CD4-positive, CD25-positive, alpha-beta regulatory T cell (primary cell): ENCODE measurements around the gene ZNF621. TPM values are rescaled to one million over a fixed set of nuclear protein-coding genes. Genes with fewer than 3 reads are reported as not detected.
A peak's percentile ranks its signal among the peaks of the same experiment; 100 is the strongest.

ENCODE experiments used
- ATAC-seq, 2 donors: fragments of 150-1000 bp; cut with Tn5 transposase; one replicate each; pipeline ENCODE4 v1.10.0; 2021; ENCODE audit warnings: low read depth in 2 of 2, moderate number of reproducible peaks in 2 of 2, moderate library complexity in 1 of 2
- DNase-seq, 3 donors: peaks; one replicate each; pipeline versions ENCODE4 v3.0.0 to v3.0.0-alpha.2; 2012 to 2022; ENCODE audit warnings: mixed read lengths in 1 of 3
- H3K27ac ChIP-seq: one replicate; pipeline ENCODE4 v1.7.0; 2013; ENCODE audit warnings: mild to moderate bottlenecking, low read length; ENCODE audit not compliant: insufficient read depth, poor library complexity, severe bottlenecking
- H3K27me3 ChIP-seq: one replicate; pipeline ENCODE4 v1.7.0; 2013; ENCODE audit warnings: low read length; ENCODE audit not compliant: control insufficient read depth, insufficient read depth
- H3K36me3 ChIP-seq: one replicate; pipeline ENCODE4 v1.7.0; 2013; ENCODE audit warnings: mild to moderate bottlenecking, low read length, moderate library complexity; ENCODE audit not compliant: control insufficient read depth, insufficient read depth
- H3K4me1 ChIP-seq: 2 replicates; pipeline ENCODE4 v1.7.0; 2013; ENCODE audit warnings: mild to moderate bottlenecking, low read length; ENCODE audit not compliant: insufficient read depth, control insufficient read depth, poor library complexity, severe bottlenecking
- H3K4me3 ChIP-seq: one replicate; pipeline ENCODE4 v1.7.0; 2013; ENCODE audit warnings: low read depth, mild to moderate bottlenecking, low read length, moderate library complexity
- H3K9me3 ChIP-seq, 2 experiments: 1 replicate in 1 of 2; 2 replicates in 1 of 2; pipeline ENCODE4 v1.7.0; 2013; ENCODE audit warnings: low read length in 2 of 2, mild to moderate bottlenecking in 1 of 2, moderate library complexity in 1 of 2; ENCODE audit not compliant: control insufficient read depth in 2 of 2
- H3K27ac Mint-ChIP-seq, 3 donors: one replicate each; pipeline ENCODE4 v1.8.0; 2020 to 2022; ENCODE audit warnings: mild to moderate bottlenecking in 3 of 3, mixed read lengths in 3 of 3, moderate library complexity in 2 of 3
- H3K27me3 Mint-ChIP-seq: one replicate; pipeline ENCODE4 v1.8.0; 2022; ENCODE audit warnings: mild to moderate bottlenecking, mixed read lengths
- H3K36me3 Mint-ChIP-seq: one replicate; pipeline ENCODE4 v1.8.0; 2020; ENCODE audit warnings: mixed read lengths
- H3K4me1 Mint-ChIP-seq, 4 donors: one replicate each; pipeline ENCODE4 v1.8.0; 2020 to 2022; ENCODE audit warnings: mixed read lengths in 4 of 4, mild to moderate bottlenecking in 1 of 4
- H3K4me3 Mint-ChIP-seq, 4 donors: one replicate each; pipeline ENCODE4 v1.8.0; 2020 to 2022; ENCODE audit warnings: mild to moderate bottlenecking in 4 of 4, mixed read lengths in 4 of 4, moderate library complexity in 3 of 4
- H3K9me3 Mint-ChIP-seq, 7 donors: one replicate each; pipeline ENCODE4 v1.8.0; 2020 to 2022; ENCODE audit warnings: mixed read lengths in 7 of 7, mild to moderate bottlenecking in 3 of 7, moderate library complexity in 2 of 7
- polyA plus RNA-seq, 4 donors: library from polyadenylated mRNA; unstranded; fragments of 300-500 nt; fragmentation: Illumina TruSeq; gene quantifications; one replicate each; pipeline ENCODE4 v1.2.3, GENCODE V29; 2021
- total RNA-seq: library from RNA; stranded (reverse); gene quantifications from one replicate; pipeline ENCODE4 v1.2.3, GENCODE V29; 2022

The ZNF621 gene
- total and polyA plus RNA-seq, 5 donors from 2014 or later, result 2.0 to 19.2 (median 3.8) TPM

GRCh38 chr3:40576396-40576795 is 51.6 kb downstream of the ZNF621 start:
- no peaks in the 10 kb centered on the region for H3K36me3 Mint-ChIP-seq
- peaks cover 23% of the 10 kb centered on the region for H3K27me3 Mint-ChIP-seq
- no peaks in the 10 kb centered on the region for H3K9me3 ChIP-seq
- no peak overlapping the region for H3K27ac ChIP-seq
- ATAC-seq, result no peak
- H3K36me3 ChIP-seq, result no peaks in the 10 kb centered on the region
- no peaks in the 10 kb centered on the region for H3K4me1 ChIP-seq
- no peak overlapping the region for H3K4me3 Mint-ChIP-seq
- H3K9me3 Mint-ChIP-seq, result no peaks in the 10 kb centered on the region
- peaks cover 0 to 2% (median 0%) of the 10 kb centered on the region in 4 donors for H3K4me1 Mint-ChIP-seq
- no peak for DNase-seq
- peaks cover 4% of the 10 kb centered on the region for H3K27me3 ChIP-seq
- no peak overlapping the region for H3K4me3 ChIP-seq
- no peak overlapping the region for H3K27ac Mint-ChIP-seq

GRCh38 chr3:40580494-40581091 is 55.8 kb downstream of the ZNF621 start:
- Mint-ChIP-seq H3K27ac (no peak overlapping the region), H3K27me3 (peaks cover 18% of the 10 kb centered on the region), H3K4me1 (peaks cover 0 to 2% (median 0%) of the 10 kb centered on the region in 4 donors), H3K36me3 (no peaks in the 10 kb centered on the region), H3K4me3 (no peak overlapping the region), H3K9me3 (no peaks in the 10 kb centered on the region)
- peaks cover 2% of the 10 kb centered on the region for H3K27me3 ChIP-seq
- H3K4me3 ChIP-seq, result no peak overlapping the region
- DNase-seq, result peak; percentile 42 to 65 (median 50)
- no peaks in the 10 kb centered on the region for H3K36me3 ChIP-seq
- H3K9me3 ChIP-seq, result no peaks in the 10 kb centered on the region
- ATAC-seq, result peak; percentile 61 to 64
- no peak overlapping the region for H3K27ac ChIP-seq
- H3K4me1 ChIP-seq, result no peaks in the 10 kb centered on the region

- Histone ChIP-seq H3K36me3 (no peaks in the 10 kb centered on the region), H3K4me3 (no peak overlapping the region), H3K4me1 (no peaks in the 10 kb centered on the region), H3K27ac (no peak overlapping the region), H3K9me3 (no peaks in the 10 kb centered on the region), H3K27me3 (no peaks in the 10 kb centered on the region)
- no peaks in the 10 kb centered on the region for H3K36me3 Mint-ChIP-seq
- peaks cover 0 to 2% (median 0%) of the 10 kb centered on the region in 4 donors for H3K4me1 Mint-ChIP-seq
- no peak overlapping the region for H3K27ac Mint-ChIP-seq
- ATAC-seq, result no peak
- H3K9me3 Mint-ChIP-seq, result no peaks in the 10 kb centered on the region
- no peak for DNase-seq
- peaks cover 18% of the 10 kb centered on the region for H3K27me3 Mint-ChIP-seq
- no peak overlapping the region for H3K4me3 Mint-ChIP-seq
Measured at GRCh38 chr3:40581166-40581565, 56.4 kb downstream of the ZNF621 start.

- no peaks in the 10 kb centered on the region for H3K27me3 ChIP-seq
- Mint-ChIP-seq H3K36me3 (no peaks in the 10 kb centered on the region), H3K27ac (no peak overlapping the region), H3K9me3 (no peaks in the 10 kb centered on the region), H3K4me3 (no peak overlapping the region), H3K27me3 (peaks cover 18% of the 10 kb centered on the region), H3K4me1 (peaks cover 0 to 2% (median 0%) of the 10 kb centered on the region in 4 donors)
- H3K27ac ChIP-seq, result no peak overlapping the region
- H3K4me3 ChIP-seq, result no peak overlapping the region
- H3K36me3 ChIP-seq, result no peaks in the 10 kb centered on the region
- ATAC-seq, result no peak
- H3K9me3 ChIP-seq, result no peaks in the 10 kb centered on the region
- no peak for DNase-seq
- no peaks in the 10 kb centered on the region for H3K4me1 ChIP-seq
Measured at GRCh38 chr3:40582401-40583027, 57.8 kb downstream of the ZNF621 start.

- Histone ChIP-seq H3K4me3 (no peak overlapping the region), H3K27ac (no peak overlapping the region), H3K4me1 (no peaks in the 10 kb centered on the region), H3K36me3 (no peaks in the 10 kb centered on the region), H3K27me3 (no peaks in the 10 kb centered on the region), H3K9me3 (no peaks in the 10 kb centered on the region)
- Mint-ChIP-seq H3K9me3 (no peaks in the 10 kb centered on the region), H3K4me1 (peaks cover 0 to 2% (median 0%) of the 10 kb centered on the region in 4 donors), H3K27ac (no peak overlapping the region), H3K36me3 (no peaks in the 10 kb centered on the region), H3K27me3 (peaks cover 12% of the 10 kb centered on the region), H3K4me3 (no peak overlapping the region)
- DNase-seq, result no peak
- no peak for ATAC-seq
Measured at GRCh38 chr3:40583691-40584090, 58.9 kb downstream of the ZNF621 start.

GRCh38 chr3:40584625-40585189 is 59.9 kb downstream of the ZNF621 start:
- DNase-seq, result peak; percentile 35 to 61 (median 55)
- Histone ChIP-seq H3K36me3 (no peaks in the 10 kb centered on the region), H3K4me3 (no peak overlapping the region), H3K27ac (no peak overlapping the region), H3K4me1 (no peaks in the 10 kb centered on the region), H3K27me3 (no peaks in the 10 kb centered on the region), H3K9me3 (no peaks in the 10 kb centered on the region)
- Mint-ChIP-seq H3K4me3 (peak overlapping the region in 1 of 4 donors; percentile 52), H3K4me1 (peaks cover 0 to 2% (median 0%) of the 10 kb centered on the region in 4 donors), H3K27me3 (peaks cover 9% of the 10 kb centered on the region), H3K27ac (peak overlapping the region in 1 of 3 donors; percentile 7), H3K36me3 (no peaks in the 10 kb centered on the region), H3K9me3 (no peaks in the 10 kb centered on the region)
- peak; percentile 71 to 75 for ATAC-seq

GRCh38 chr3:40585381-40586016 is 60.7 kb downstream of the ZNF621 start:
- ATAC-seq, result no peak
- no peak overlapping the region for H3K4me3 Mint-ChIP-seq

More at GRCh38 chr3:40585381-40586016, 60.7 kb downstream of the ZNF621 start:
- H3K27ac Mint-ChIP-seq, result no peak overlapping the region
- H3K4me1 ChIP-seq, result no peaks in the 10 kb centered on the region
- no peak for DNase-seq
- H3K27ac ChIP-seq, result no peak overlapping the region
- H3K4me1 Mint-ChIP-seq, result peaks cover 0 to under 1% (median 0%) of the 10 kb centered on the region in 4 donors
- no peak overlapping the region for H3K4me3 ChIP-seq
- no peaks in the 10 kb centered on the region for H3K27me3 ChIP-seq
- no peaks in the 10 kb centered on the region for H3K9me3 ChIP-seq
- H3K27me3 Mint-ChIP-seq, result peaks cover 1% of the 10 kb centered on the region
- no peaks in the 10 kb centered on the region for H3K9me3 Mint-ChIP-seq
- H3K36me3 ChIP-seq, result no peaks in the 10 kb centered on the region
- H3K36me3 Mint-ChIP-seq, result no peaks in the 10 kb centered on the region
